ENCODE measurements around the gene TAF4. TPM values are rescaled to one million over a fixed set of nuclear protein-coding genes. Genes with fewer than 3 reads are reported as not detected.

Gene TAF4
- total and polyA plus RNA-seq, 2 of the 13 experiments (the other 11 are each of a cell fraction or from before 2014, with no cell fraction given), result 5.9 to 12.0 TPM

- TF ChIP-seq ZNF609 (CRISPR knock-in tag; IDR thresholded peaks at IDR 0.05; ENCODE audit: borderline replicate concordance) (peak; percentile 64; the same call in 1 of the 2 replicates), ELF3 (CRISPR knock-in tag; IDR thresholded peaks at IDR 0.05) (peak; percentile 67), ATF2 (CRISPR knock-in tag; IDR thresholded peaks at IDR 0.05) (peak; percentile 68), ZNF235 (CRISPR knock-in tag; IDR thresholded peaks at IDR 0.05; ENCODE audit: borderline replicate concordance) (no peak), ZNF761 (CRISPR knock-in tag; conservative IDR thresholded peaks at IDR 0.05) (peak; percentile 86), ASH2L (IDR thresholded peaks at IDR 0.05; ENCODE audit: insufficient read length, low read depth, low read length) (peak; percentile 43), CC2D1A (CRISPR knock-in tag; IDR thresholded peaks at IDR 0.05) (no peak), RNF2 (conservative IDR thresholded peaks at IDR 0.05; ENCODE audit: low read depth) (no peak), ZSCAN31 (CRISPR knock-in tag; IDR thresholded peaks at IDR 0.05; ENCODE audit: low read depth) (peak; percentile 87; the same call in 1 of the 2 replicates)
- TF ChIP-seq, protein P1, sequence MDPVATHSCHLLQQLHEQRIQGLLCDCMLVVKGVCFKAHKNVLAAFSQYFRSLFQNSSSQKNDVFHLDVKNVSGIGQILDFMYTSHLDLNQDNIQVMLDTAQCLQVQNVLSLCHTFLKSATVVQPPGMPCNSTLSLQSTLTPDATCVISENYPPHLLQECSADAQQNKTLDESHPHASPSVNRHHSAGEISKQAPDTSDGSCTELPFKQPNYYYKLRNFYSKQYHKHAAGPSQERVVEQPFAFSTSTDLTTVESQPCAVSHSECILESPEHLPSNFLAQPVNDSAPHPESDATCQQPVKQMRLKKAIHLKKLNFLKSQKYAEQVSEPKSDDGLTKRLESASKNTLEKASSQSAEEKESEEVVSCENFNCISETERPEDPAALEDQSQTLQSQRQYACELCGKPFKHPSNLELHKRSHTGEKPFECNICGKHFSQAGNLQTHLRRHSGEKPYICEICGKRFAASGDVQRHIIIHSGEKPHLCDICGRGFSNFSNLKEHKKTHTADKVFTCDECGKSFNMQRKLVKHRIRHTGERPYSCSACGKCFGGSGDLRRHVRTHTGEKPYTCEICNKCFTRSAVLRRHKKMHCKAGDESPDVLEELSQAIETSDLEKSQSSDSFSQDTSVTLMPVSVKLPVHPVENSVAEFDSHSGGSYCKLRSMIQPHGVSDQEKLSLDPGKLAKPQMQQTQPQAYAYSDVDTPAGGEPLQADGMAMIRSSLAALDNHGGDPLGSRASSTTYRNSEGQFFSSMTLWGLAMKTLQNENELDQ (CRISPR knock-in tag; IDR thresholded peaks at IDR 0.05; ENCODE audit: borderline replicate concordance), result no peak; the same call in 1 of the 2 replicates
- TF ChIP-seq, protein P2, sequence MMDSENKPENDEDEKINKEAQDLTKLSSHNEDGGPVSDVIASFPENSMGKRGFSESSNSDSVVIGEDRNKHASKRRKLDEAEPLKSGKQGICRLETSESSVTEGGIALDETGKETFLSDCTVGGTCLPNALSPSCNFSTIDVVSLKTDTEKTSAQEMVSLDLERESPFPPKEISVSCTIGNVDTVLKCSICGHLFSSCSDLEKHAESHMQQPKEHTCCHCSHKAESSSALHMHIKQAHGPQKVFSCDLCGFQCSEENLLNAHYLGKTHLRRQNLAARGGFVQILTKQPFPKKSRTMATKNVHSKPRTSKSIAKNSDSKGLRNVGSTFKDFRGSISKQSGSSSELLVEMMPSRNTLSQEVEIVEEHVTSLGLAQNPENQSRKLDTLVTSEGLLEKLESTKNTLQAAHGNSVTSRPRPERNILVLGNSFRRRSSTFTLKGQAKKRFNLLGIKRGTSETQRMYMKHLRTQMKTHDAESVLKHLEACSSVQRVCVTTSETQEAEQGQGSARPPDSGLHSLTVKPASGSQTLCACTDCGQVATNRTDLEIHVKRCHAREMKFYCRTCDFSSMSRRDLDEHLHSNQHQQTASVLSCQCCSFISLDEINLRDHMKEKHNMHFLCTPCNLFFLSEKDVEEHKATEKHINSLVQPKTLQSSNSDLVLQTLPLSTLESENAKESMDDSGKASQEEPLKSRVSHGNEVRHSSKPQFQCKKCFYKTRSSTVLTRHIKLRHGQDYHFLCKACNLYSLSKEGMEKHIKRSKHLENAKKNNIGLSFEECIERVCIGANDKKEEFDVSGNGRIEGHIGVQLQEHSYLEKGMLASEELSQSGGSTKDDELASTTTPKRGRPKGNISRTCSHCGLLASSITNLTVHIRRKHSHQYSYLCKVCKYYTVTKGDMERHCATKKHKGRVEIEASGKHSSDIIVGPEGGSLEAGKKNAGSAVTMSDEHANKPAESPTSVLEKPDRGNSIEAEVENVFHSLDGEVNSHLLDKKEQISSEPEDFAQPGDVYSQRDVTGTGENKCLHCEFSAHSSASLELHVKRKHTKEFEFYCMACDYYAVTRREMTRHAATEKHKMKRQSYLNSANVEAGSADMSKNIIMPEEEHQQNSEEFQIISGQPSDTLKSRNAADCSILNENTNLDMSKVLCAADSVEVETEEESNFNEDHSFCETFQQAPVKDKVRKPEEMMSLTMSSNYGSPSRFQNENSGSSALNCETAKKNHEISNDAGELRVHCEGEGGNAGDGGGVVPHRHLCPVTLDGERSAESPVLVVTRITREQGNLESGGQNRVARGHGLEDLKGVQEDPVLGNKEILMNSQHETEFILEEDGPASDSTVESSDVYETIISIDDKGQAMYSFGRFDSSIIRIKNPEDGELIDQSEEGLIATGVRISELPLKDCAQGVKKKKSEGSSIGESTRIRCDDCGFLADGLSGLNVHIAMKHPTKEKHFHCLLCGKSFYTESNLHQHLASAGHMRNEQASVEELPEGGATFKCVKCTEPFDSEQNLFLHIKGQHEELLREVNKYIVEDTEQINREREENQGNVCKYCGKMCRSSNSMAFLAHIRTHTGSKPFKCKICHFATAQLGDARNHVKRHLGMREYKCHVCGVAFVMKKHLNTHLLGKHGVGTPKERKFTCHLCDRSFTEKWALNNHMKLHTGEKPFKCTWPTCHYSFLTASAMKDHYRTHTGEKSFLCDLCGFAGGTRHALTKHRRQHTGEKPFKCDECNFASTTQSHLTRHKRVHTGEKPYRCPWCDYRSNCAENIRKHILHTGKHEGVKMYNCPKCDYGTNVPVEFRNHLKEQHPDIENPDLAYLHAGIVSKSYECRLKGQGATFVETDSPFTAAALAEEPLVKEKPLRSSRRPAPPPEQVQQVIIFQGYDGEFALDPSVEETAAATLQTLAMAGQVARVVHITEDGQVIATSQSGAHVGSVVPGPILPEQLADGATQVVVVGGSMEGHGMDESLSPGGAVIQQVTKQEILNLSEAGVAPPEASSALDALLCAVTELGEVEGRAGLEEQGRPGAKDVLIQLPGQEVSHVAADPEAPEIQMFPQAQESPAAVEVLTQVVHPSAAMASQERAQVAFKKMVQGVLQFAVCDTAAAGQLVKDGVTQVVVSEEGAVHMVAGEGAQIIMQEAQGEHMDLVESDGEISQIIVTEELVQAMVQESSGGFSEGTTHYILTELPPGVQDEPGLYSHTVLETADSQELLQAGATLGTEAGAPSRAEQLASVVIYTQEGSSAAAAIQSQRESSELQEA (CRISPR knock-in tag; IDR thresholded peaks at IDR 0.05; ENCODE audit: not compliant biosample characterization), result no peak
Observed at GRCh38 chr20:62066983-62067433, 1.3 kb upstream of the TAF4 start (continued).

Data from HepG2 (cell line).